ENCODE measurements around the gene COA1.
"Not testable (repeated sequence)": the region's sequence is repeated elsewhere in the genome, so short reads cannot be mapped to it uniquely, and the experiment has no call there.

Gene COA1

GRCh38 chr7:43625980-43626379, 103.3 kb downstream of the COA1 start:
- no peak for DNase-seq

- no peak for DNase-seq
Observed at GRCh38 chr7:43625453-43625852, 103.9 kb downstream of the COA1 start.

GRCh38 chr7:43624156-43624555, 105.2 kb downstream of the COA1 start:
- DNase-seq = no peak

GRCh38 chr7:43621729-43622448, 107.4 kb downstream of the COA1 start:
- DNase-seq = no peak

GRCh38 chr7:43619213-43620012, 109.9 kb downstream of the COA1 start:
- no peak for DNase-seq

- no peak for DNase-seq
Observed at GRCh38 chr7:43618073-43618472, 111.2 kb downstream of the COA1 start.

GRCh38 chr7:43616977-43617376, 112.3 kb downstream of the COA1 start:
- no peak for DNase-seq

GRCh38 chr7:43615558-43616145, 113.7 kb downstream of the COA1 start:
- no peak for DNase-seq

- no peak for DNase-seq
Observed at GRCh38 chr7:43612599-43613589, 116.4 kb downstream of the COA1 start.

- no peak for DNase-seq
Observed at GRCh38 chr7:43612128-43612527, 117.2 kb downstream of the COA1 start.

- no peak for DNase-seq
Observed at GRCh38 chr7:43609097-43609496, 120.2 kb downstream of the COA1 start.

GRCh38 chr7:43604251-43604650, 125.1 kb downstream of the COA1 start:
- DNase-seq = no peak

GRCh38 chr7:43602256-43602655, 127.1 kb downstream of the COA1 start:
- DNase-seq = no peak

- no peak for DNase-seq
Observed at GRCh38 chr7:43600056-43600455, 129.3 kb downstream of the COA1 start.

- not testable (repeated sequence) for DNase-seq
Observed at GRCh38 chr7:43596426-43596825, 132.9 kb downstream of the COA1 start.

GRCh38 chr7:43594020-43594419, 135.3 kb downstream of the COA1 start:
- no peak for DNase-seq

GRCh38 chr7:43593010-43593409, 136.3 kb downstream of the COA1 start:
- DNase-seq = no peak

GRCh38 chr7:43592326-43592725, 137.0 kb downstream of the COA1 start:
- DNase-seq = no peak

- DNase-seq = no peak
Observed at GRCh38 chr7:43591558-43592180, 137.7 kb downstream of the COA1 start.

- DNase-seq = no peak
Observed at GRCh38 chr7:43590862-43591557, 138.3 kb downstream of the COA1 start.

- no peak for DNase-seq
Observed at GRCh38 chr7:43589728-43590127, 139.6 kb downstream of the COA1 start.

Data from GDM1 (cell line).